ENCODE data around the gene CTSO.

DNA sequence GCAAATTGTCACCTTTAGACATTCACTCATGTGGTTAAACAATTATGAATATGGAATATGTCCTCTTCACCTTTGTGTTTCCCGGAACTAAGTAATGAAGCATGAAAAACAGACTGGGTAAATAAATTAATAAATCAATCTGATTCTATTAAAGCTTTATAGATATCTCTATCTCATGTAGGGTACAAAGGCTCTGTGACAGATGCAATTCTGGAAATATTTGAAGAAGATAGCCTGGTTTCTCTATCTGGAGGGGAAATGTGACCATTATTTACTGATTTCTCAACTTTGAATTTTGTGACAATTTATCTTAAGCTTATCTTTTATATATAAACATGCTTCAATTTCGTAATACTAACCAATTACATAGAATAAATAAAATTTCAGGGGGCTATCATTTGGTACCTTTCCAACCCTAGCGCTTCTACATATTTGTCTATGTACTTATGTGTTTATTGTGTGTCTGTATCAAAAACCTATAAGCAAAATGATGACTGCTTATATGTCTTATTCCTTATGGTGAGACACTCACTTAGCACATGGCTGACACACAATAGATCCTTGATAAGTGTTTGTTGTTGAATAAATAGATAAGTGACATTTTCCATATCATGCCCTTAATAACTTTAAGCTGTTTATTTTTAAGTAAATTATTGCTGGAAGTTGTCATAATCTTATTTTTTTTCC lies 9.9 kb downstream of the CTSO start:
- TF ChIP-seq ZC3H10 (CRISPR knock-in tag; IDR thresholded peaks at IDR 0.05), result no peak
- TF ChIP-seq SNAI2 (CRISPR knock-in tag; IDR thresholded peaks at IDR 0.05), result no peak
- TF ChIP-seq, protein P1, sequence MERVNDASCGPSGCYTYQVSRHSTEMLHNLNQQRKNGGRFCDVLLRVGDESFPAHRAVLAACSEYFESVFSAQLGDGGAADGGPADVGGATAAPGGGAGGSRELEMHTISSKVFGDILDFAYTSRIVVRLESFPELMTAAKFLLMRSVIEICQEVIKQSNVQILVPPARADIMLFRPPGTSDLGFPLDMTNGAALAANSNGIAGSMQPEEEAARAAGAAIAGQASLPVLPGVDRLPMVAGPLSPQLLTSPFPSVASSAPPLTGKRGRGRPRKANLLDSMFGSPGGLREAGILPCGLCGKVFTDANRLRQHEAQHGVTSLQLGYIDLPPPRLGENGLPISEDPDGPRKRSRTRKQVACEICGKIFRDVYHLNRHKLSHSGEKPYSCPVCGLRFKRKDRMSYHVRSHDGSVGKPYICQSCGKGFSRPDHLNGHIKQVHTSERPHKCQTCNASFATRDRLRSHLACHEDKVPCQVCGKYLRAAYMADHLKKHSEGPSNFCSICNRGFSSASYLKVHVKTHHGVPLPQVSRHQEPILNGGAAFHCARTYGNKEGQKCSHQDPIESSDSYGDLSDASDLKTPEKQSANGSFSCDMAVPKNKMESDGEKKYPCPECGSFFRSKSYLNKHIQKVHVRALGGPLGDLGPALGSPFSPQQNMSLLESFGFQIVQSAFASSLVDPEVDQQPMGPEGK (CRISPR knock-in tag; IDR thresholded peaks at IDR 0.05; ENCODE audit: borderline replicate concordance), result no peak
- no peak for TF ChIP-seq ISL1 (CRISPR knock-in tag; IDR thresholded peaks at IDR 0.05)
- TF ChIP-seq, protein P2, sequence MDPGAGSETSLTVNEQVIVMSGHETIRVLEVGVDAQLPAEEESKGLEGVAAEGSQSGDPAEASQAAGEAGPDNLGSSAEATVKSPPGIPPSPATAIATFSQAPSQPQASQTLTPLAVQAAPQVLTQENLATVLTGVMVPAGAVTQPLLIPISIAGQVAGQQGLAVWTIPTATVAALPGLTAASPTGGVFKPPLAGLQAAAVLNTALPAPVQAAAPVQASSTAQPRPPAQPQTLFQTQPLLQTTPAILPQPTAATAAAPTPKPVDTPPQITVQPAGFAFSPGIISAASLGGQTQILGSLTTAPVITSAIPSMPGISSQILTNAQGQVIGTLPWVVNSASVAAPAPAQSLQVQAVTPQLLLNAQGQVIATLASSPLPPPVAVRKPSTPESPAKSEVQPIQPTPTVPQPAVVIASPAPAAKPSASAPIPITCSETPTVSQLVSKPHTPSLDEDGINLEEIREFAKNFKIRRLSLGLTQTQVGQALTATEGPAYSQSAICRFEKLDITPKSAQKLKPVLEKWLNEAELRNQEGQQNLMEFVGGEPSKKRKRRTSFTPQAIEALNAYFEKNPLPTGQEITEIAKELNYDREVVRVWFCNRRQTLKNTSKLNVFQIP (CRISPR knock-in tag; IDR thresholded peaks at IDR 0.05; ENCODE audit: borderline replicate concordance, low read depth), result no peak
- no peak for TF ChIP-seq ARNTL (CRISPR knock-in tag; IDR thresholded peaks at IDR 0.05; ENCODE audit: borderline replicate concordance, low read depth)
- TF ChIP-seq ZFP3 (CRISPR knock-in tag; IDR thresholded peaks at IDR 0.05), result no peak
- TF ChIP-seq, protein P3, sequence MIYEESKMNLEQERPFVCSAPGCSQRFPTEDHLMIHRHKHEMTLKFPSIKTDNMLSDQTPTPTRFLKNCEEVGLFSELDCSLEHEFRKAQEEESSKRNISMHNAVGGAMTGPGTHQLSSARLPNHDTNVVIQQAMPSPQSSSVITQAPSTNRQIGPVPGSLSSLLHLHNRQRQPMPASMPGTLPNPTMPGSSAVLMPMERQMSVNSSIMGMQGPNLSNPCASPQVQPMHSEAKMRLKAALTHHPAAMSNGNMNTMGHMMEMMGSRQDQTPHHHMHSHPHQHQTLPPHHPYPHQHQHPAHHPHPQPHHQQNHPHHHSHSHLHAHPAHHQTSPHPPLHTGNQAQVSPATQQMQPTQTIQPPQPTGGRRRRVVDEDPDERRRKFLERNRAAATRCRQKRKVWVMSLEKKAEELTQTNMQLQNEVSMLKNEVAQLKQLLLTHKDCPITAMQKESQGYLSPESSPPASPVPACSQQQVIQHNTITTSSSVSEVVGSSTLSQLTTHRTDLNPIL (CRISPR knock-in tag; IDR thresholded peaks at IDR 0.05; ENCODE audit: low read depth), result no peak
- TF ChIP-seq ZFP30 (CRISPR knock-in tag; IDR thresholded peaks at IDR 0.05), result no peak
- TF ChIP-seq, protein P4, sequence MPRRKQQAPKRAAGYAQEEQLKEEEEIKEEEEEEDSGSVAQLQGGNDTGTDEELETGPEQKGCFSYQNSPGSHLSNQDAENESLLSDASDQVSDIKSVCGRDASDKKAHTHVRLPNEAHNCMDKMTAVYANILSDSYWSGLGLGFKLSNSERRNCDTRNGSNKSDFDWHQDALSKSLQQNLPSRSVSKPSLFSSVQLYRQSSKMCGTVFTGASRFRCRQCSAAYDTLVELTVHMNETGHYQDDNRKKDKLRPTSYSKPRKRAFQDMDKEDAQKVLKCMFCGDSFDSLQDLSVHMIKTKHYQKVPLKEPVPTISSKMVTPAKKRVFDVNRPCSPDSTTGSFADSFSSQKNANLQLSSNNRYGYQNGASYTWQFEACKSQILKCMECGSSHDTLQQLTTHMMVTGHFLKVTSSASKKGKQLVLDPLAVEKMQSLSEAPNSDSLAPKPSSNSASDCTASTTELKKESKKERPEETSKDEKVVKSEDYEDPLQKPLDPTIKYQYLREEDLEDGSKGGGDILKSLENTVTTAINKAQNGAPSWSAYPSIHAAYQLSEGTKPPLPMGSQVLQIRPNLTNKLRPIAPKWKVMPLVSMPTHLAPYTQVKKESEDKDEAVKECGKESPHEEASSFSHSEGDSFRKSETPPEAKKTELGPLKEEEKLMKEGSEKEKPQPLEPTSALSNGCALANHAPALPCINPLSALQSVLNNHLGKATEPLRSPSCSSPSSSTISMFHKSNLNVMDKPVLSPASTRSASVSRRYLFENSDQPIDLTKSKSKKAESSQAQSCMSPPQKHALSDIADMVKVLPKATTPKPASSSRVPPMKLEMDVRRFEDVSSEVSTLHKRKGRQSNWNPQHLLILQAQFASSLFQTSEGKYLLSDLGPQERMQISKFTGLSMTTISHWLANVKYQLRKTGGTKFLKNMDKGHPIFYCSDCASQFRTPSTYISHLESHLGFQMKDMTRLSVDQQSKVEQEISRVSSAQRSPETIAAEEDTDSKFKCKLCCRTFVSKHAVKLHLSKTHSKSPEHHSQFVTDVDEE (CRISPR knock-in tag; IDR thresholded peaks at IDR 0.05), result no peak
- TF ChIP-seq RARB (CRISPR knock-in tag; IDR thresholded peaks at IDR 0.05), result no peak

All from SK-N-SH treated with all-trans-retinoic acid at 6 μM for 48 hours (cell line).